Non-pigmented ciliary epithelial cell (primary cell): ENCODE results near the gene PTPRT.

Source experiments
- DNase-seq: peaks from one replicate; pipeline ENCODE4 v3.0.0-alpha.2; 2010; ENCODE audit warnings: low read depth

PTPRT gene

GRCh38 chr20:43119720-43120119, 70.0 kb downstream of the PTPRT start:
- no peak for DNase-seq

- DNase-seq, result no peak
These were observed 87.3 kb downstream of the PTPRT start for GRCh38 chr20:43102394-43102793.

GRCh38 chr20:43096931-43097260, 92.8 kb downstream of the PTPRT start:
- DNase-seq, result no peak

GRCh38 chr20:43096126-43096930, 93.4 kb downstream of the PTPRT start:
- DNase-seq, result no peak

GRCh38 chr20:43095034-43095433, 94.7 kb downstream of the PTPRT start:
- no peak for DNase-seq

- DNase-seq, result no peak
These were observed 97.2 kb downstream of the PTPRT start for GRCh38 chr20:43092386-43093088.

GRCh38 chr20:43068482-43068881, 121.2 kb downstream of the PTPRT start:
- no peak for DNase-seq

GRCh38 chr20:43066125-43066524, 123.6 kb downstream of the PTPRT start:
- no peak for DNase-seq

GRCh38 chr20:43065299-43065698, 124.4 kb downstream of the PTPRT start:
- no peak for DNase-seq

- DNase-seq, result no peak
These were observed 131.6 kb downstream of the PTPRT start for GRCh38 chr20:43058077-43058476.

GRCh38 chr20:43057317-43057716, 132.4 kb downstream of the PTPRT start:
- no peak for DNase-seq

GRCh38 chr20:43055181-43055884, 134.4 kb downstream of the PTPRT start:
- DNase-seq, result no peak

GRCh38 chr20:43052532-43052931, 137.2 kb downstream of the PTPRT start:
- no peak for DNase-seq

GRCh38 chr20:43046966-43047365, 142.7 kb downstream of the PTPRT start:
- no peak for DNase-seq

- no peak for DNase-seq
These were observed 145.8 kb downstream of the PTPRT start for GRCh38 chr20:43043887-43044286.

GRCh38 chr20:43040427-43040826, 149.3 kb downstream of the PTPRT start:
- no peak for DNase-seq

- no peak for DNase-seq
These were observed 151.9 kb downstream of the PTPRT start for GRCh38 chr20:43037605-43038309.

- DNase-seq, result no peak
These were observed 154.6 kb downstream of the PTPRT start for GRCh38 chr20:43034981-43035724.

GRCh38 chr20:43032459-43032858, 157.2 kb downstream of the PTPRT start:
- no peak for DNase-seq

- DNase-seq, result no peak
These were observed 160.5 kb downstream of the PTPRT start for GRCh38 chr20:43029176-43029575.

GRCh38 chr20:43028470-43028869, 161.2 kb downstream of the PTPRT start:
- no peak for DNase-seq

GRCh38 chr20:43023836-43024235, 165.9 kb downstream of the PTPRT start:
- no peak for DNase-seq
